Esophagus squamous epithelium (tissue), 4 donors: ENCODE measurements around the gene INTS7.

Source experiments
- CTCF ChIP-seq, 6 experiments: fragments of 450-650 bp in 4 of 6; fragments of 200-600 bp in 2 of 6; sonication (generic) in 2 of 6; IDR thresholded peaks; one replicate each; pipeline ENCODE4 v1.5.1; 2016 to 2019; ENCODE audit warnings: antibody characterized with exemption in 6 of 6, mild to moderate bottlenecking in 4 of 6, moderate library complexity in 4 of 6
- POLR2A ChIP-seq, 4 donors: fragments of 450-650 bp; IDR thresholded peaks; one replicate each; pipeline ENCODE4 v1.6.1; 2017; ENCODE audit warnings: antibody characterized with exemption in 4 of 4, mild to moderate bottlenecking in 4 of 4, moderate library complexity in 3 of 4

DNA sequence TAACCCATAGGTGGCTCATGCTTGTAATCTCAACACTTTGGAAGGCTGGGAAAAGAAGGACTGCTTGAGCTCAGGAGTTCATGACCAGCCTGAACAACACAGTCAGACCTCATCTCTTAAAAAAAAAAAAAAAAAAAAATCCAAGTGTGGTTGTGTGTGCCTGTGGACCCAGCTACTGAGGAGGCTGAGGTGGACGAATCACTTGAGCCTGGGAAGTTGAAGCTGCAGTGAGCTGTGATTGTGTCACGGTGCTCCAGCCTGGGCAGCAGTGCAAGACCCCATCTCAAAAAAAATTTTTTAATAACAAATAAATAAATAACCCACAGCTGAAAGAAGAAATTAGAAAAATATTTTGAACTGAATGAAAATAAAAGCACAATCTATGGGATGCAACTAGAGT, 13.8 kb downstream of the INTS7 start:
- TF ChIP-seq CTCF (IDR thresholded peaks at IDR 0.05) (no peak), POLR2A (IDR thresholded peaks at IDR 0.05) (no peak)
